DND-41 (cell line): Measurements from ENCODE around the gene WNK2.
A peak's percentile ranks its signal among the peaks of the same experiment; 100 is the strongest.

Source experiments
- ATAC-seq: fragments of 200-7000 bp; cut with Tn5 transposase; 3 replicates; pipeline ENCODE4 v1.9.1; 2021; ENCODE audit warnings: low read depth; ENCODE audit not compliant: insufficient read depth
- DNase-seq: peaks from one replicate; pipeline ENCODE4 v3.0.0-alpha.2; 2020
- H2AFZ ChIP-seq: 2 replicates; pipeline ENCODE4 v1.6.0; 2012; ENCODE audit warnings: low read depth, low read length
- H3K27ac ChIP-seq: 2 replicates; pipeline ENCODE4 v1.5.1; 2012; ENCODE audit warnings: low read length, inconsistent platforms
- H3K27me3 ChIP-seq: fragments of 200-600 bp; sonication (generic); 2 replicates; pipeline ENCODE4 v1.6.0; 2012; ENCODE audit warnings: low read length, mild to moderate bottlenecking, inconsistent platforms; ENCODE audit not compliant: insufficient read depth, poor library complexity
- H3K36me3 ChIP-seq: 2 replicates; pipeline ENCODE4 v1.5.1; 2012; ENCODE audit warnings: low read length, inconsistent platforms; ENCODE audit not compliant: insufficient read depth
- H3K4me1 ChIP-seq: 2 replicates; pipeline ENCODE4 v1.5.1; 2012; ENCODE audit warnings: mild to moderate bottlenecking, low read length; ENCODE audit not compliant: insufficient read depth
- H3K4me2 ChIP-seq: 2 replicates; pipeline ENCODE4 v1.6.0; 2012; ENCODE audit warnings: mild to moderate bottlenecking, moderate library complexity, low read length, inconsistent platforms; ENCODE audit not compliant: insufficient read depth
- H3K4me3 ChIP-seq, 2 experiments: fragments of 200-600 bp in 1 of 2; shearing (Covaris generic) in 1 of 2; 2 replicates each; pipeline ENCODE4 v1.5.1; 2012 to 2016; ENCODE audit warnings: inconsistent platforms in 2 of 2, low read length in 2 of 2, mild to moderate bottlenecking in 2 of 2, low read depth in 1 of 2, moderate library complexity in 1 of 2
- H3K79me2 ChIP-seq: 2 replicates; pipeline ENCODE4 v1.6.0; 2012; ENCODE audit warnings: low read length, inconsistent platforms; ENCODE audit not compliant: insufficient read depth
- H3K9ac ChIP-seq: 2 replicates; pipeline ENCODE4 v1.6.0; 2012; ENCODE audit warnings: low read depth, mild to moderate bottlenecking, inconsistent platforms, low read length, moderate library complexity
- H3K9me3 ChIP-seq: 2 replicates; pipeline ENCODE4 v1.5.1; 2012; ENCODE audit warnings: low read length, moderate library complexity, mild to moderate bottlenecking, inconsistent platforms; ENCODE audit not compliant: insufficient read depth, severe bottlenecking
- H4K20me1 ChIP-seq: 2 replicates; pipeline ENCODE4 v1.6.0; 2012; ENCODE audit warnings: low read length; ENCODE audit not compliant: insufficient read depth
- CTCF ChIP-seq: IDR thresholded peaks from 2 replicates; pipeline ENCODE4 v1.5.1; 2012; ENCODE audit warnings: borderline replicate concordance, low read length, moderate library complexity, mild to moderate bottlenecking; ENCODE audit not compliant: poor library complexity, severe bottlenecking; ENCODE audit errors: extremely low read depth
- EZH2 ChIP-seq: IDR thresholded peaks from 3 replicates; pipeline ENCODE4 v1.6.1; 2012; ENCODE audit warnings: borderline replicate concordance, low read depth, mild to moderate bottlenecking, moderate library complexity, low read length, inconsistent platforms; ENCODE audit not compliant: severe bottlenecking

WNK2 gene

GRCh38 chr9:93258419-93258817 is 74.5 kb downstream of the WNK2 start:
- ATAC-seq (no peak), DNase-seq (peak; percentile 0)
- no peak overlapping the region for H3K4me2 ChIP-seq
- no peak overlapping the region for H3K27ac ChIP-seq
- no peaks in the 10 kb centered on the region for H3K9me3 ChIP-seq
- no peaks in the 10 kb centered on the region for H3K79me2 ChIP-seq
- no peaks in the 10 kb centered on the region for H4K20me1 ChIP-seq
- H3K36me3 ChIP-seq, result no peaks in the 10 kb centered on the region
- H3K27me3 ChIP-seq, result no peaks in the 10 kb centered on the region
- no peak overlapping the region for H2AFZ ChIP-seq
- H3K4me1 ChIP-seq, result peaks cover 9% of the 10 kb centered on the region
- no peak overlapping the region for H3K4me3 ChIP-seq
- H3K9ac ChIP-seq, result no peak overlapping the region
- TF ChIP-seq CTCF (no peak), EZH2 (no peak)

DNA sequence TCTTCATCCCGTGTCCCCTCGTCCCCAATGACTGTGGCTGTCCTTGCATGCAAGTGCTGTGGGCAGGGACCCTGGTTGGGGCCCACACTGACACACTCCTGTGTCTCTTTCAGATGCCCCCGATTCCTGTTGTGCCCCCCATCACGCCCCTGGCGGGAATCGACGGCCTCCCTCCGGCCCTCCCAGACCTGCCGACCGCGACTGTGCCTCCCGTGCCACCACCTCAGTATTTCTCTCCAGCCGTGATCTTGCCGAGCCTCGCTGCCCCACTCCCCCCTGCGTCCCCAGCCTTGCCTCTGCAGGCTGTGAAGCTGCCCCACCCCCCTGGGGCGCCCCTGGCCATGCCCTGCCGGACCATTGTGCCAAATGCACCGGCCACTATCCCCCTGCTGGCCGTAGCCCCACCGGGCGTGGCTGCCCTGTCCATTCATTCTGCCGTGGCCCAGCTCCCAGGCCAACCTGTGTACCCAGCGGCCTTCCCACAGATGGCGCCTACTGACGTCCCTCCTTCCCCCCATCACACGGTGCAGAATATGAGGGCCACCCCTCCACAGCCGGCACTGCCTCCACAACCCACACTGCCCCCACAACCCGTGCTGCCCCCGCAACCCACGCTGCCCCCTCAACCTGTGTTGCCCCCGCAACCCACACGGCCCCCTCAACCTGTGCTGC is 75.0 kb downstream of the WNK2 start:
- Histone ChIP-seq H3K9ac (no peak overlapping the region), H3K4me3 (no peak overlapping the region), H3K9me3 (no peaks in the 10 kb centered on the region), H3K27ac (no peak overlapping the region), H3K79me2 (no peaks in the 10 kb centered on the region), H2AFZ (no peak overlapping the region), H3K4me1 (peaks cover 9% of the 10 kb centered on the region), H3K4me2 (no peak overlapping the region), H4K20me1 (no peaks in the 10 kb centered on the region), H3K36me3 (no peaks in the 10 kb centered on the region), H3K27me3 (no peaks in the 10 kb centered on the region)
- TF ChIP-seq EZH2 (no peak), CTCF (no peak)
- DNase-seq (peak; percentile 2), ATAC-seq (no peak)

- H3K4me3 ChIP-seq, result no peak overlapping the region
- TF ChIP-seq EZH2 (no peak), CTCF (no peak)
- DNase-seq, result peak; percentile 2
- no peaks in the 10 kb centered on the region for H4K20me1 ChIP-seq
- no peak overlapping the region for H3K27ac ChIP-seq
- H3K9ac ChIP-seq, result no peak overlapping the region
- H3K4me1 ChIP-seq, result peaks cover 9% of the 10 kb centered on the region
- no peaks in the 10 kb centered on the region for H3K9me3 ChIP-seq
- no peak overlapping the region for H3K4me2 ChIP-seq
- no peak for ATAC-seq
- no peaks in the 10 kb centered on the region for H3K36me3 ChIP-seq
- no peaks in the 10 kb centered on the region for H3K79me2 ChIP-seq
- no peaks in the 10 kb centered on the region for H3K27me3 ChIP-seq
- H2AFZ ChIP-seq, result no peak overlapping the region
Observed at GRCh38 chr9:93259490-93260262, 75.7 kb downstream of the WNK2 start.
